ENCODE measurements around the gene RHOF. TPM values are rescaled to one million over a fixed set of nuclear protein-coding genes. Genes with fewer than 3 reads are reported as not detected.
A peak's percentile ranks its signal among the peaks of the same experiment; 100 is the strongest.

Gene RHOF
- total RNA-seq, 1 experiment from 2014 or later, result 29.1 TPM

DNA sequence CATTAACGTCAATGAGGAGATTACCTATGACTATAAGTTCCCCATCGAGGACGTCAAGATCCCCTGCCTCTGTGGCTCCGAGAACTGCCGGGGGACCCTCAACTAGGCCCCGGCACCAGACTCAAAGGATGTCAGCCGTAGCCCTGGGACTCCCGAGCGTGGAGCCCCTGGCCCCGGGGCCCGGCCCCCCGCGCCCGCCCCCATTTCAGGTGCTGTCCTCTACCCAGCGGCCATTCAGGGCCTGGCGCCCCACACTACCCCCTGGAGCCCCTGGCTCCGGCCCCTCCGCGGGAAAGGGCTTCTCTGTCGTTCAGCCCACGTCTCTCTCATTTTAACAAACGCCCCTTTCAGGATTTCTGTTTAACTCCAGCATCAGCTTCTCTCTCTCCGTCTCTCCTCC lies 36.6 kb upstream of the RHOF start:
- Histone ChIP-seq H3K23me2 (ENCODE audit: insufficient read length, low read depth, low read length, poor library complexity, severe bottlenecking) (no peaks in the 10 kb centered on the region), H3K79me1 (ENCODE audit: insufficient read depth, low read depth, low read length, poor library complexity, severe bottlenecking) (no peaks in the 10 kb centered on the region), H2BK20ac (ENCODE audit: low read depth, low read length, poor library complexity, severe bottlenecking) (no peak overlapping the region), H3K27me3 (ENCODE audit: insufficient read depth, low read length) (no peaks in the 10 kb centered on the region), H4K8ac (replicated peaks; ENCODE audit: insufficient read length, low read depth, low read length) (no peak overlapping the region), H4K5ac (ENCODE audit: insufficient read length, low read depth, low read length) (no peak overlapping the region), H3K79me2 (ENCODE audit: insufficient read depth, low read length) (no peaks in the 10 kb centered on the region), H2BK12ac (ENCODE audit: insufficient read length, low read depth, low read length) (no peak overlapping the region), H3K27ac (ENCODE audit: insufficient read length, low read depth, low read length) (no peak overlapping the region), H3K4ac (ENCODE audit: low read depth, low read length) (no peak overlapping the region), H2AK5ac (ENCODE audit: insufficient read length, low read length) (no peak overlapping the region), H2BK5ac (ENCODE audit: insufficient read length, low read length) (no peak overlapping the region), H4K20me1 (ENCODE audit: control insufficient read depth, insufficient read depth, insufficient read length) (no peaks in the 10 kb centered on the region), H2BK120ac (ENCODE audit: low read depth, low read length, poor library complexity, severe bottlenecking) (no peak overlapping the region), H2BK15ac (ENCODE audit: low read depth, low read length) (no peak overlapping the region), H2AFZ (ENCODE audit: low read length) (no peak overlapping the region), H3K14ac (ENCODE audit: insufficient read depth, low read length) (no peak overlapping the region), H3K56ac (ENCODE audit: insufficient read length, low read depth, low read length) (no peak overlapping the region), H3T11ph (ENCODE audit: low read length) (no peak overlapping the region), H3K4me2 (ENCODE audit: insufficient read depth, insufficient read length, low read length) (no peak overlapping the region), H3K9me3 (ENCODE audit: control insufficient read depth, low read depth, low read length) (no peaks in the 10 kb centered on the region), H3K23ac (ENCODE audit: insufficient read length, low read depth, low read length) (no peak overlapping the region), H3K9ac (ENCODE audit: extremely low read depth, insufficient read length, low read length) (no peak overlapping the region), H3K4me1 (ENCODE audit: insufficient read depth, low read length) (no peaks in the 10 kb centered on the region), H3K18ac (ENCODE audit: insufficient read length, low read depth, low read length) (no peak overlapping the region), H4K91ac (ENCODE audit: insufficient read length, low read depth, low read length) (no peak overlapping the region)
- Mint-ChIP-seq H3K9me3 (no peaks in the 10 kb centered on the region; a peak in 1 of 5 replicates), H3K27me3 (ENCODE audit: low read depth) (no peaks in the 10 kb centered on the region), H3K4me1 (peaks cover 0 to 8% of the 10 kb centered on the region in 2 experiments; a peak in 1 of 4 replicates), H3K27ac (no peak overlapping the region; a peak in 1 of 7 replicates), H3K4me3 (no peak overlapping the region), H3K36me3 (ENCODE audit: insufficient read depth in 1 of 3, low read depth in 3 of 3) (peaks cover 24 to 62% (median 58%) of the 10 kb centered on the region in 3 experiments; a peak in 6 of 7 replicates)
- WGBS (ENCODE audit: extremely low coverage, insufficient read length, low lambda C conversion rate), result no CpG with 5 or more reads among the region's 23 CpGs
- TF ChIP-seq CTCF (conservative IDR thresholded peaks at IDR 0.05), result no peak
- peak; percentile 25 for DNase-seq
